HepG2 (cell line): ENCODE measurements around the gene ADGRG6. TPM values are rescaled to one million over a fixed set of nuclear protein-coding genes. Genes with fewer than 3 reads are reported as not detected.

Source experiments
- ATAC-seq: fragments of 200-7000 bp; cut with Tn5 transposase; 3 replicates; pipeline ENCODE4 v1.9.1; 2020; ENCODE audit warnings: mild to moderate bottlenecking, moderate library complexity
- BruUV-seq: library from RNA; stranded (reverse); fragments of 400-500 nt; replicated peaks from 2 replicates; lab custom pipeline; 2021; lab: Mats Ljungman, UMichigan
- CTCF ChIA-PET: fragments of 300-600 bp; formaldehyde crosslinking; extraction: SDS; loops from one replicate; lab custom pipeline; 2021; ENCODE audit warnings: low total read pairs, inconsistent platforms, low intra/inter-chr PET ratio; lab: Yijun Ruan, JAX
- POLR2A ChIA-PET: fragments of 350-600 bp; sonication (Branson Sonifier 250); formaldehyde crosslinking; loops from one replicate; lab custom pipeline; 2020; ENCODE audit warnings: antibody characterized with exemption, inconsistent platforms; lab: Yijun Ruan, JAX
- DNase-seq: peaks from one replicate; pipeline ENCODE4 v3.0.0-alpha.2; 2015; ENCODE audit warnings: low spot score
- FAIRE-seq: peaks from 3 replicates; lab custom pipeline; 2011; peaks lifted over from hg19 to GRCh38; lab: Jason Lieb, UNC
- H2AFZ ChIP-seq: one replicate; pipeline ENCODE4 v1.6.1; 2011; ENCODE audit warnings: low read length, inconsistent platforms
- H3K27ac ChIP-seq: fragments of 300-600 bp; 3 replicates; pipeline ENCODE4 v1.8.0; 2011; ENCODE audit warnings: mixed run types, mild to moderate bottlenecking, mixed read lengths, low read length, inconsistent platforms; ENCODE audit not compliant: insufficient read depth; ENCODE audit errors: extremely low read length
- H3K27me3 ChIP-seq, 2 experiments: fragments of 200-600 bp in 1 of 2; 2 replicates in 1 of 2; 3 replicates in 1 of 2; pipeline versions ENCODE4 v1.6.0 to v1.8.0; 2011; ENCODE audit warnings: low read length in 2 of 2, mild to moderate bottlenecking in 2 of 2, moderate library complexity in 2 of 2, inconsistent platforms in 1 of 2; ENCODE audit not compliant: insufficient read depth in 2 of 2, control insufficient read depth in 1 of 2
- H3K36me3 ChIP-seq, 2 experiments: fragments of 200-600 bp in 1 of 2; replicated peaks in 1 of 2; 2 replicates in 1 of 2; 3 replicates in 1 of 2; pipeline versions ENCODE4 v1.5.1 to v1.8.0; 2011; ENCODE audit warnings: low read length in 2 of 2, inconsistent platforms in 1 of 2; ENCODE audit not compliant: insufficient read depth in 2 of 2, control insufficient read depth in 1 of 2
- H3K4me1 ChIP-seq: 2 replicates; pipeline ENCODE4 v1.5.1; 2012; ENCODE audit warnings: low read length, inconsistent platforms; ENCODE audit not compliant: insufficient read depth
- H3K4me2 ChIP-seq: 2 replicates; pipeline ENCODE4 v1.6.0; 2011; ENCODE audit warnings: low read depth, low read length, inconsistent platforms
- H3K4me3 ChIP-seq, 3 experiments: fragments of 200-600 bp in 1 of 3; sonication (generic), shearing (Covaris generic) in 1 of 3; replicated peaks in 1 of 3; 2 replicates each; pipeline ENCODE4 v1.5.1; 2011 to 2016; ENCODE audit warnings: low read length in 3 of 3, inconsistent platforms in 2 of 3, low read depth in 2 of 3, mild to moderate bottlenecking in 2 of 3, control low read depth in 1 of 3, mixed read lengths in 1 of 3; ENCODE audit not compliant: insufficient read depth in 1 of 3
- H3K79me2 ChIP-seq: one replicate; pipeline ENCODE4 v1.6.1; 2011; ENCODE audit warnings: low read length, inconsistent platforms; ENCODE audit not compliant: insufficient read depth
- H3K9ac ChIP-seq: 2 replicates; pipeline ENCODE4 v1.6.0; 2011; ENCODE audit warnings: mild to moderate bottlenecking, low read depth, low read length, inconsistent platforms; ENCODE audit not compliant: insufficient read depth
- H3K9me3 ChIP-seq: 2 replicates; pipeline ENCODE4 v1.5.1; 2012; ENCODE audit warnings: mild to moderate bottlenecking, low read length
- H4K20me1 ChIP-seq: 2 replicates; pipeline ENCODE4 v1.6.0; 2011; ENCODE audit warnings: inconsistent platforms, mild to moderate bottlenecking, low read length, moderate library complexity; ENCODE audit not compliant: insufficient read depth
- AGO2 ChIP-seq: fragments of 200-400 bp; formaldehyde crosslinking; optimal IDR thresholded peaks from 2 replicates; pipeline ENCODE3; 2017; ENCODE audit warnings: mild to moderate bottlenecking, low read depth, low read length, moderate library complexity
- ATF7 ChIP-seq, 2 experiments: fragments of 450-650 bp in 1 of 2; sonication (generic) in 1 of 2; formaldehyde crosslinking in 1 of 2; IDR thresholded peaks; 2 replicates each; pipeline versions ENCODE4 v1.4.0 to v1.6.1; 2016 to 2020; ENCODE audit warnings: antibody characterized with exemption in 1 of 2, mild to moderate bottlenecking in 1 of 2, missing genetic modification reagents in 1 of 2
- BCLAF1 ChIP-seq: fragments of 450-650 bp; IDR thresholded peaks from 2 replicates; pipeline ENCODE4 v1.6.1; 2017; ENCODE audit warnings: mild to moderate bottlenecking
- DPF2 ChIP-seq: sonication (generic); formaldehyde crosslinking; IDR thresholded peaks from 2 replicates; pipeline ENCODE4 v1.4.0; 2020; ENCODE audit warnings: mild to moderate bottlenecking, low read depth, missing genetic modification reagents, borderline replicate concordance
- EEA1 ChIP-seq: sonication (generic); formaldehyde crosslinking; IDR thresholded peaks from 2 replicates; pipeline ENCODE4 v1.5.1; 2020; ENCODE audit warnings: mild to moderate bottlenecking, missing genetic modification reagents, borderline replicate concordance
- PRDM4 ChIP-seq: sonication (generic); formaldehyde crosslinking; IDR thresholded peaks from 2 replicates; pipeline ENCODE4 v1.9.0; 2021; ENCODE audit warnings: missing genetic modification reagents, borderline replicate concordance
- SP1 ChIP-seq, 2 experiments: fragments of 450-650 bp in 1 of 2; sonication (generic) in 1 of 2; formaldehyde crosslinking in 1 of 2; IDR thresholded peaks; 2 replicates each; pipeline versions ENCODE4 v1.4.0 to v1.6.1; 2016 to 2020; ENCODE audit warnings: missing genetic modification reagents in 1 of 2
- SSRP1 ChIP-seq: IDR thresholded peaks from 2 replicates; pipeline ENCODE4 v1.6.1; 2016; ENCODE audit warnings: control low read depth
- ZNF44 ChIP-seq: sonication (generic); formaldehyde crosslinking; IDR thresholded peaks from 2 replicates; pipeline ENCODE4 v1.5.1; 2020; ENCODE audit warnings: mild to moderate bottlenecking, missing genetic modification reagents
- ZNF562 ChIP-seq: sonication (generic); formaldehyde crosslinking; IDR thresholded peaks from 2 replicates; pipeline ENCODE4 v1.8.0; 2022; ENCODE audit warnings: missing genetic modification reagents, borderline replicate concordance
- ZNF652 ChIP-seq: IDR thresholded peaks from 2 replicates; pipeline ENCODE4 v1.6.1; 2016; ENCODE audit warnings: low read depth, borderline replicate concordance
- ZNF761 ChIP-seq: sonication (generic); formaldehyde crosslinking; conservative IDR thresholded peaks from 2 replicates; pipeline ENCODE4 v1.4.0; 2020; ENCODE audit warnings: mild to moderate bottlenecking, missing genetic modification reagents
- WGBS: methylation state at CpG from one replicate; pipeline ENCODE4 v1.1.6; 2017; ENCODE audit warnings: low lambda C conversion rate; 5-methylcytosine and 5-hydroxymethylcytosine counted together
- in situ Hi-C: cut with HindIII; loops from 2 replicates; pipeline ENCODE4 v1.10.0; 2017; ENCODE audit warnings: low pct_unique_long_range_greater_than_20kb; ENCODE audit not compliant: extremely low pct_ligation_motif_present
- intact Hi-C: fragments of 100-400 bp; cut with micrococcal nuclease; formaldehyde crosslinking; loops from one replicate; pipeline ENCODE4 v1.10.0; 2022; ENCODE audit not compliant: unreplicated experiment
- polyA plus RNA-seq, 8 experiments: library from polyadenylated mRNA; depleted of rRNA in 3 of 8; stranded (reverse) in 7 of 8; unstranded in 1 of 8; fragments of >200 nt; fragmentation: Illumina TruSeq in 4 of 8; extraction: Trizol in 4 of 8; gene quantifications; 2 replicates each; pipeline versions ENCODE4 v1.2.1 to v1.2.3, GENCODE V29; 2011 to 2016; ENCODE audit warnings: low read depth in 4 of 8, missing spikeins in 1 of 8, mixed read lengths in 1 of 8; ENCODE audit not compliant: insufficient read depth in 1 of 8
- total RNA-seq, 5 experiments: library from RNA; depleted of rRNA; stranded (reverse); fragments of >200 nt; fragmentation: Illumina TruSeq; extraction: Trizol; gene quantifications; 2 replicates each; pipeline ENCODE4 v1.2.3, GENCODE V29; 2016; ENCODE audit warnings: low read depth in 1 of 5

The ADGRG6 gene
- total and polyA plus RNA-seq, 2 of the 13 experiments (the other 11 are each of a cell fraction or from before 2014, with no cell fraction given), result 129 to 249 TPM

- H3K79me2 ChIP-seq, result peaks cover 83% of the 10 kb centered on the region
- no peak for FAIRE-seq
- 100% methylated on average over 1 of the region's 1 CpG for WGBS
- no peak for ATAC-seq
- no peak overlapping the region for H3K4me2 ChIP-seq
- in situ Hi-C loops (no loop called here), intact Hi-C loops (no loop called here)
- no peaks in the 10 kb centered on the region for H3K9me3 ChIP-seq
- ChIA-PET POLR2A (interaction anchor here (1.3 kb wide), 1 partner anchor 49 kb away, joined by 3 read pairs; the partner anchor contains the start of gene ADGRG6), CTCF (no interaction called here)
- H3K27me3 ChIP-seq, result no peaks in the 10 kb centered on the region
- H4K20me1 ChIP-seq, result peaks cover 10% of the 10 kb centered on the region; the same call in 1 of the 2 replicates
- no peak overlapping the region for H3K9ac ChIP-seq
- H3K4me1 ChIP-seq, result peaks cover 41% of the 10 kb centered on the region
- BruUV-seq, result no TSS peak
- peaks cover 11 to 12% of the 10 kb centered on the region in 2 experiments; a peak in 4 of 5 replicates for H3K36me3 ChIP-seq
- no peak overlapping the region for H3K4me3 ChIP-seq
- no peak overlapping the region for H2AFZ ChIP-seq
- TF ChIP-seq ZNF562 (CRISPR knock-in tag), result no peak
- peak; percentile 38 for TF ChIP-seq AGO2
- TF ChIP-seq BCLAF1, result no peak
- TF ChIP-seq, all 625 proteins: peak for 1
- DNase-seq, result no peak
- no peak overlapping the region for H3K27ac ChIP-seq
Measured at GRCh38 chr6:142350309-142350708, 48.5 kb downstream of the ADGRG6 start.

- Histone ChIP-seq H3K27me3 (no peaks in the 10 kb centered on the region), H3K9ac (no peak overlapping the region), H2AFZ (no peak overlapping the region), H3K4me3 (no peak overlapping the region), H3K4me2 (no peak overlapping the region), H3K4me1 (peaks cover 52% of the 10 kb centered on the region), H4K20me1 (peaks cover 10% of the 10 kb centered on the region; the same call in 1 of the 2 replicates), H3K36me3 (peaks cover 13 to 33% of the 10 kb centered on the region in 2 experiments), H3K9me3 (no peaks in the 10 kb centered on the region), H3K27ac (no peak overlapping the region), H3K79me2 (peaks cover 85% of the 10 kb centered on the region)
- intact Hi-C loops (no loop called here), in situ Hi-C loops (no loop called here)
- ChIA-PET POLR2A (no interaction called here), CTCF (no interaction called here)
- ATAC-seq (no peak), DNase-seq (no peak), FAIRE-seq (no peak)
- WGBS, result 96% methylated on average over 2 of the region's 2 CpGs
- TF ChIP-seq SSRP1 (CRISPR knock-in tag) (no peak), ZNF44 (CRISPR knock-in tag) (no peak), SP1 (IDR thresholded peaks at IDR 0.05) (no peak), SP1 (CRISPR knock-in tag; IDR thresholded peaks at IDR 0.05) (no peak), EEA1 (no peak), DPF2 (CRISPR knock-in tag) (no peak), PRDM4 (CRISPR knock-in tag) (no peak), ZNF761 (no peak), ATF7 (IDR thresholded peaks at IDR 0.05) (peak; percentile 40), ATF7 (CRISPR knock-in tag; IDR thresholded peaks at IDR 0.05) (no peak), ZNF652 (CRISPR knock-in tag) (no peak)
- no TSS peak for BruUV-seq
Measured at GRCh38 chr6:142353690-142354089, 51.9 kb downstream of the ADGRG6 start.
